Natural killer cell treated with Interleukin-12 subunit alpha and Interleukin-12 subunit beta and Interleukin-15 and Interleukin-18, amount 100 ng/mL, for 72 hours (primary cell): ENCODE measurements around the gene DNAH14. TPM values are rescaled to one million over a fixed set of nuclear protein-coding genes. Genes with fewer than 3 reads are reported as not detected.
"Not testable (repeated sequence)": the region's sequence is repeated elsewhere in the genome, so short reads cannot be mapped to it uniquely, and the experiment has no call there.

ENCODE experiments used
- ATAC-seq, 2 donors: fragments of 150-1000 bp; cut with Tn5 transposase in 1 of 2; sonication (Bioruptor Pico), chemical (Tn5 transposase) in 1 of 2; 2 replicates each; pipeline ENCODE4 v1.10.0; 2021
- DNase-seq: peaks from one replicate; pipeline ENCODE4 v3.0.0; 2022; ENCODE audit warnings: low spot score
- H3K27ac Mint-ChIP-seq, 2 donors: 1 replicate in 1 of 2; 2 replicates in 1 of 2; pipeline ENCODE4 v1.8.0; 2022; ENCODE audit warnings: mixed read lengths in 2 of 2, mild to moderate bottlenecking in 1 of 2, moderate library complexity in 1 of 2
- H3K27me3 Mint-ChIP-seq, 2 donors: 1 replicate in 1 of 2; 2 replicates in 1 of 2; pipeline ENCODE4 v1.8.0; 2022; ENCODE audit warnings: mixed read lengths in 2 of 2
- H3K36me3 Mint-ChIP-seq: one replicate; pipeline ENCODE4 v1.8.0; 2022; ENCODE audit warnings: mixed read lengths
- H3K4me1 Mint-ChIP-seq, 2 donors: 1 replicate in 1 of 2; 2 replicates in 1 of 2; pipeline ENCODE4 v1.8.0; 2022; ENCODE audit warnings: low read depth in 2 of 2, mixed read lengths in 2 of 2, mild to moderate bottlenecking in 1 of 2
- H3K4me3 Mint-ChIP-seq: one replicate; pipeline ENCODE4 v1.8.0; 2022; ENCODE audit warnings: mixed read lengths
- H3K9me3 Mint-ChIP-seq: 2 replicates; pipeline ENCODE4 v1.8.0; 2022; ENCODE audit warnings: mixed read lengths
- total RNA-seq, 2 donors: library from RNA; stranded (reverse); gene quantifications; one replicate each; pipeline ENCODE4 v1.2.3, GENCODE V29; 2022

DNAH14 gene
- total RNA-seq, 2 donors from 2014 or later, result 1.4 to 1.7 TPM

GRCh38 chr1:224991550-224991949 lies 62.1 kb downstream of the DNAH14 start:
- peaks cover 20% of the 10 kb centered on the region for H3K9me3 Mint-ChIP-seq
- DNase-seq, H3K4me3 Mint-ChIP-seq, H3K27ac Mint-ChIP-seq, H3K27me3 Mint-ChIP-seq, H3K4me1 Mint-ChIP-seq, ATAC-seq, H3K36me3 Mint-ChIP-seq: not testable (repeated sequence)

GRCh38 chr1:224995602-224996001 lies 66.1 kb downstream of the DNAH14 start:
- no peak for ATAC-seq
- peaks cover 13% of the 10 kb centered on the region for H3K36me3 Mint-ChIP-seq

GRCh38 chr1:224996266-224996665 lies 66.8 kb downstream of the DNAH14 start:
- Mint-ChIP-seq H3K27ac (no peak overlapping the region), H3K27me3 (no peaks in the 10 kb centered on the region), H3K36me3 (peaks cover 15% of the 10 kb centered on the region), H3K4me3 (no peak overlapping the region), H3K4me1 (no peaks in the 10 kb centered on the region), H3K9me3 (peaks cover 16% of the 10 kb centered on the region)
- DNase-seq (no peak), ATAC-seq (no peak)

More at GRCh38 chr1:224995602-224996001, 66.1 kb downstream of the DNAH14 start:
- no peak for DNase-seq
- no peaks in the 10 kb centered on the region for H3K27me3 Mint-ChIP-seq
- no peak overlapping the region for H3K27ac Mint-ChIP-seq
- peaks cover 16% of the 10 kb centered on the region for H3K9me3 Mint-ChIP-seq
- no peak overlapping the region for H3K4me3 Mint-ChIP-seq
- no peaks in the 10 kb centered on the region for H3K4me1 Mint-ChIP-seq

- Mint-ChIP-seq H3K4me1 (no peaks in the 10 kb centered on the region), H3K36me3 (peaks cover 15% of the 10 kb centered on the region), H3K27me3 (no peaks in the 10 kb centered on the region), H3K4me3 (no peak overlapping the region), H3K27ac (no peak overlapping the region), H3K9me3 (peaks cover 12% of the 10 kb centered on the region)
- DNase-seq, result no peak
- ATAC-seq, result no peak
Measured at GRCh38 chr1:224998185-224998584, 68.7 kb downstream of the DNAH14 start.

- H3K27me3 Mint-ChIP-seq, result no peaks in the 10 kb centered on the region
- DNase-seq, result no peak
- H3K9me3 Mint-ChIP-seq, result peaks cover 11% of the 10 kb centered on the region
- no peak overlapping the region for H3K4me3 Mint-ChIP-seq
- peaks cover 11% of the 10 kb centered on the region for H3K36me3 Mint-ChIP-seq
- no peaks in the 10 kb centered on the region for H3K4me1 Mint-ChIP-seq
- no peak for ATAC-seq
- no peak overlapping the region for H3K27ac Mint-ChIP-seq
Measured at GRCh38 chr1:225004396-225004795, 74.9 kb downstream of the DNAH14 start.

- DNase-seq, H3K4me3 Mint-ChIP-seq, H3K27ac Mint-ChIP-seq, H3K27me3 Mint-ChIP-seq, ATAC-seq, H3K4me1 Mint-ChIP-seq, H3K36me3 Mint-ChIP-seq: not testable (repeated sequence)
- H3K9me3 Mint-ChIP-seq, result peaks cover 10% of the 10 kb centered on the region
Measured at GRCh38 chr1:225006352-225006751, 76.9 kb downstream of the DNAH14 start.

- H3K27ac Mint-ChIP-seq, H3K27me3 Mint-ChIP-seq, DNase-seq, ATAC-seq, H3K4me3 Mint-ChIP-seq, H3K4me1 Mint-ChIP-seq, H3K36me3 Mint-ChIP-seq: not testable (repeated sequence)
- H3K9me3 Mint-ChIP-seq, result peaks cover 19% of the 10 kb centered on the region
Measured at GRCh38 chr1:225008050-225008449, 78.6 kb downstream of the DNAH14 start.

- no peaks in the 10 kb centered on the region for H3K27me3 Mint-ChIP-seq
- no peak for ATAC-seq
- H3K27ac Mint-ChIP-seq, result no peak overlapping the region
- H3K4me1 Mint-ChIP-seq, result no peaks in the 10 kb centered on the region
- DNase-seq, result no peak
- H3K36me3 Mint-ChIP-seq, result peaks cover 6% of the 10 kb centered on the region
- no peak overlapping the region for H3K4me3 Mint-ChIP-seq
- peaks cover 4% of the 10 kb centered on the region for H3K9me3 Mint-ChIP-seq
Measured at GRCh38 chr1:225021037-225021436, 91.6 kb downstream of the DNAH14 start.

- DNase-seq (no peak), ATAC-seq (no peak)
- H3K4me3 Mint-ChIP-seq, result no peak overlapping the region
- H3K4me1 Mint-ChIP-seq, result no peaks in the 10 kb centered on the region
- no peaks in the 10 kb centered on the region for H3K27me3 Mint-ChIP-seq
- H3K27ac Mint-ChIP-seq, result no peak overlapping the region
- no peaks in the 10 kb centered on the region for H3K36me3 Mint-ChIP-seq
- no peaks in the 10 kb centered on the region for H3K9me3 Mint-ChIP-seq
Measured at GRCh38 chr1:225026701-225027100, 97.2 kb downstream of the DNAH14 start.

- not testable (repeated sequence) for ATAC-seq, H3K4me1 Mint-ChIP-seq, H3K4me3 Mint-ChIP-seq, H3K36me3 Mint-ChIP-seq, H3K9me3 Mint-ChIP-seq, H3K27me3 Mint-ChIP-seq, H3K27ac Mint-ChIP-seq, DNase-seq
Measured at GRCh38 chr1:225036441-225036840, 107.0 kb downstream of the DNAH14 start.

- Mint-ChIP-seq H3K27ac (no peak overlapping the region), H3K9me3 (no peaks in the 10 kb centered on the region), H3K27me3 (no peaks in the 10 kb centered on the region), H3K36me3 (no peaks in the 10 kb centered on the region), H3K4me1 (no peaks in the 10 kb centered on the region), H3K4me3 (no peak overlapping the region)
- DNase-seq (no peak), ATAC-seq (no peak)
Measured at GRCh38 chr1:225042263-225042662, 112.8 kb downstream of the DNAH14 start.

- no peaks in the 10 kb centered on the region for H3K9me3 Mint-ChIP-seq
- no peaks in the 10 kb centered on the region for H3K4me1 Mint-ChIP-seq
- H3K27me3 Mint-ChIP-seq, result no peaks in the 10 kb centered on the region
- H3K27ac Mint-ChIP-seq, result no peak overlapping the region
- no peak overlapping the region for H3K4me3 Mint-ChIP-seq
- DNase-seq (no peak), ATAC-seq (no peak)
- no peaks in the 10 kb centered on the region for H3K36me3 Mint-ChIP-seq
Measured at GRCh38 chr1:225044258-225044657, 114.8 kb downstream of the DNAH14 start.

- no peak overlapping the region for H3K27ac Mint-ChIP-seq
- H3K9me3 Mint-ChIP-seq, result no peaks in the 10 kb centered on the region
- DNase-seq (no peak), ATAC-seq (no peak)
- no peak overlapping the region for H3K4me3 Mint-ChIP-seq
- H3K27me3 Mint-ChIP-seq, result no peaks in the 10 kb centered on the region
- H3K4me1 Mint-ChIP-seq, result no peaks in the 10 kb centered on the region
- H3K36me3 Mint-ChIP-seq, result no peaks in the 10 kb centered on the region
Measured at GRCh38 chr1:225049594-225049993, 120.1 kb downstream of the DNAH14 start.

GRCh38 chr1:225063722-225064121 lies 134.2 kb downstream of the DNAH14 start:
- no peaks in the 10 kb centered on the region for H3K4me1 Mint-ChIP-seq
- no peaks in the 10 kb centered on the region for H3K36me3 Mint-ChIP-seq
- ATAC-seq (no peak), DNase-seq (no peak)
- no peak overlapping the region for H3K27ac Mint-ChIP-seq
- H3K27me3 Mint-ChIP-seq, result no peaks in the 10 kb centered on the region
- H3K4me3 Mint-ChIP-seq, result no peak overlapping the region
- H3K9me3 Mint-ChIP-seq, result peaks cover 6% of the 10 kb centered on the region

- no peak for DNase-seq
- H3K9me3 Mint-ChIP-seq, result peaks cover 34% of the 10 kb centered on the region
- no peaks in the 10 kb centered on the region for H3K27me3 Mint-ChIP-seq
- H3K4me1 Mint-ChIP-seq, result peaks cover 0 to 2% of the 10 kb centered on the region in 2 donors
- no peak overlapping the region for H3K4me3 Mint-ChIP-seq
- H3K27ac Mint-ChIP-seq, result no peak overlapping the region
- peaks cover 19% of the 10 kb centered on the region for H3K36me3 Mint-ChIP-seq
- no peak for ATAC-seq
Measured at GRCh38 chr1:225070972-225071371, 141.5 kb downstream of the DNAH14 start.
